ENCODE results near the gene CTNNA2.

CTNNA2 gene

DNA sequence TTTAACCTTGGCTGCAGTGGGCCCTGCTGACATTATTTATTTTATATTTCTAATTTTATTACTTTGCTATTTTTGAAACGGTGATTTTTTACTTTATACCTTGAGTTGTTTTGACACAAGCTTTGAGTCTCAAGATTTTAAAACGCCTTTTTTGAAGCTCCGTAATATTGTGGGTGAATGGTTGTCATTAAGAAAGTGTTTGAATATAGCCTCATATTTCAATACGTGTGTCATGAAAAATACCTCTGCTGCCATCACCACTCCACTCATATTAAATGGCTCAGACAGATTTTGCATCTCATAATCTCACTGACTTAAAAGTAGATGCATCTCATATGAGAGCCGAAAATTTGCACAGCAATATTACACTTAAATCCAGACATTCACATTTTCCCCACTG is 106.6 kb downstream of the CTNNA2 start:
- DNase-seq, result no peak

DNA sequence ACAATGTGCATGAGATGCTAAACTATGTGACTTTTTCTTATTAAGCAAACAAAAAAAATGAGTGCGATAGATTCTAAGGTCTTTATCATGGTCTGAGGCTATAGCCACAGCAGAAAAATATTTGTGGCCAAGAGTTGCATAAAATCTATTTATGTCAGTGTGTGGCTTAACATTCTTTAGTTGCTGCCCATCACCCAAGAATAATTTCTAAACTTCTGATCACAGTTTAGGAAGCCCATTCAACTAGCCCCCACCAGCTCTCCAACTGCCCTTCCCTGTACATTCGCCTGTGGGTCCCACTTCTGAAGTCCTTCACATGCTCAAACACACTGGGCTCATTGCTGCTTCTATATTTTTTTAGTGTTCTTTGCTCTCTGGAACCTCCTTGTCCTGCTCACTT is 107.1 kb downstream of the CTNNA2 start:
- DNase-seq, result no peak

DNA sequence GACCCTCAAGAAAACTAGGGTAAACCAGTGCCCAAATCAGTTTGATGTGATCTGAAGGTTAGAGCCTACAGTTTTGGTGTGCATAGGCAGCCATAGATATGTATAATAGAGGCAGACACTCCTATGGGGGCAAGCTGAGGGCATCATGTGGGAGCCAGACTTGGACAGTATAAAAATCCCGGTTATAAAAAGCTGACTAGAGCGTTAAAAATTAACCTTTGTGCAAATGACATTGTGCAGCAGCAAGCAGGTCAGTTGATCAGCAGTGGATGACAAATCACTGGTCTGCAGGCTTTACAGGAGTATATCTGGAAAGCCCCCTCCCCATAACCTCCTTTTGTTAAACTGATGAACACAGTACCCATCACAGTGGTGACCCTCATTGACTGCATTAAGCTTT is 107.8 kb downstream of the CTNNA2 start:
- peak in 1 of 2 experiments; percentile 13 for DNase-seq

DNA sequence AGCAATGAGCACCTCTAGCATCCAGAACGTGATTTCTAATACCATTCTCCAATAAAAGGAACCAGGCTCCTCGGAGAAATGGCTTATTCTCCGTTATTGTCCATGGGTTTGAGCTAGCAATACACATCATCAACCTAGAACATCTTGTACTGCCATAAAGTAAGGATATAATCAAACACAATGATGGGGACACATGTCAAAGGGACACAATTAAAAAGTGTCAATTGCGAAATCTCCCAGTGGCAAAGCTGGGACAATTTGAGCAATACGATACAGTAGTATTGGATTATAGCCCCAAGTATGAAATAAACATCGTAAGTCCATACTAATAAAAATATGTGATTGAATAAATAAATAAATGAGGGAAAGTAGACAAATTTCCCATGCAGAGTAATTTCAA is 108.4 kb downstream of the CTNNA2 start:
- no peak for DNase-seq

DNA sequence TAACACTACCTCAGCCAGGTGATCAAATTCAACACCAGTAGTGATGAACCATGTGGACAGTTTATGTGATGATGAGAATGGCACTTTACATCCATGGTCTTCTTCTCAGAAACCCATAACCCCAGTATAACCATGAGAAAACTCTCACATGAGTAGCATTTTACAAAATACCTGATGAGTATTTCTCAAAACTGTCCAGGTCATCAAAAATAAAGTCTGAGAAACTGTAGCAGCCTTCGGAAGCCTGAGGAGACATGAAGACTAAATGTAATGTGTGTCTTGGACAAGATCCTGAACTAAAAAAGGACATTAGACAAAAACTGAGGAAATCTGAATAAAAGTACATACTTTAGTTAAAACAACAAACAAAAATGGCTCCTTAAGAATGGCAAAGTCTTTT is 108.9 kb downstream of the CTNNA2 start:
- DNase-seq, result no peak

DNA sequence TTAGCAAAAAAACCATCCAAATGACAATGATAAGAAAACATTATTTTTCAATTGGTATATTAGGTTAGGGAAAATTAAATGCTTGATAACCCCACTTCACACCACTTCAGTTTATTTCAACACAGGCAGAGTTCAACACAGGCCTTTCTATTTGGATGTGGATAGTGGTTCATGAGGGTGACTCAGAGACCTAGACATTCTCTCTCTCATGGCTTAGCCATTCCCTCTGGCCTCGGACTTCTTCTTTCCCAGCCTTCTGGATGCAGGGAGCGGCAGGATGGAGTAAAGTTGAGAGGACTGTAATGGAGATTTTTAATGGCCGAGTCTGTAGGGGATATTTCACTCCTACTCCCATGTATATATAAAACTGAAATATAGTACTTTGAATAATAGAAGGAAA is 109.7 kb downstream of the CTNNA2 start:
- no peak for DNase-seq

DNA sequence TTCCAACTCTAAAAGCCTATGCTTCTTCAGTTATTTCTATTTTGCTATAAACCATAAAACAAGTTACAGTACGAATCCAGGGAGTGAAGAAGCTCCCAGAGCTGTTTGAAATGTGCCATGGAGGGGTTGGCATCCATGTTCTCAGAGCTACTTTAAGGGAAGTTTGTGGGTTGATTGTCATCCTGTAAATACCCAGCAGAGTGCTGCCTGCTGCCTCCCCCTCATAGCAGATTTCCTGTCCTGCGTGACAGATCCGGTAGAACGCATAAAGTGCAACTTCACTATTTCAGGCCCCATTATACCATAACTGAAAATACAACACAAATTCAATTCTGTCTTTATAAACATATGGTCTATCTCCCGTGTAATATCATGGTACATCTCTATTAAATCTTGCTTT is 114.4 kb downstream of the CTNNA2 start:
- no peak for DNase-seq

DNA sequence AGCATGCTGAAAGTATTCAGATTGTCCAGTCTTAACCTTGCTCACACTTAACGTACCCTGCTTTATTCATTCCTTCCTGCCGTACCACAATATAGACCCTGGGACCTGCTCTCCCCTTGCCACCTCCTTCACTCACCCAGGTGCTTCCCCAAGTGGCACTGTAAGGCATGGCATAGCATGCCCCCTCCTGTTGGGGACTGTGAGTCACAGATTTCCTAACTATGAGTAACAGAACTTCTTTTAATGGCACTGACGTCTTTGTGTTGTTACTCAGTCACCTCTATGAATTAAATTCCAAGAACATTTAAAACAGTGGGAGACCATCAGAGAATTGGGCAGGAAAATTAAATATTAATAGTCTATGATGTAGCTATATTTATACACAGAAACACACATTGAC is 117.2 kb downstream of the CTNNA2 start:
- DNase-seq, result no peak

DNA sequence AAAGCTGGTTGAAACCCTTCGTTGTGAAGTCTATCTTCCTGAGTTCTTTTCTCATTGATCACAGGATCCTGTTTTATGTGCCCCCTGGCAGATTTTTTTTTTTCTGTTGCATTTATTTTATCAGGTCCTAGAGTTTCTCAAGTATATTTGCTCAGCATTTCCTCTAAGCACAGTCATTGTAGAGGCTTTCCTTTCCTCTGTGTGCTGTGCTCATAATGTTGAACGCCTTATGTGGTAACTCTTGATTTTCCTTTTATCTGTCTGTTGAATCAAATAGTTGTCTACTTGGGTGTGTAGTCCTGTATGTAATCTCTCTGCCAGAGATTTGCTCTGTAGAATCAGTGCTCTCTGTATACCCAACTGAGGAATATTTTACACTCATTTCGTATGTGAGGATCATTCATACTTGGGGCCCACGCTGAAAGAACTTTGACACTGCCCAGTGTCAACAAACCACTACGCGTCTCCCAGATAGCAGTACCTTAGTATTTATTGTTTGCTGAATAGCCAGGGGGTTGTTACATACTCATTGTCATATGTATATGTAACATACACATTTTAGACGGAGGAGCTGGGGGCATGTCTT is 118.2 kb downstream of the CTNNA2 start:
- no peak for DNase-seq

DNA sequence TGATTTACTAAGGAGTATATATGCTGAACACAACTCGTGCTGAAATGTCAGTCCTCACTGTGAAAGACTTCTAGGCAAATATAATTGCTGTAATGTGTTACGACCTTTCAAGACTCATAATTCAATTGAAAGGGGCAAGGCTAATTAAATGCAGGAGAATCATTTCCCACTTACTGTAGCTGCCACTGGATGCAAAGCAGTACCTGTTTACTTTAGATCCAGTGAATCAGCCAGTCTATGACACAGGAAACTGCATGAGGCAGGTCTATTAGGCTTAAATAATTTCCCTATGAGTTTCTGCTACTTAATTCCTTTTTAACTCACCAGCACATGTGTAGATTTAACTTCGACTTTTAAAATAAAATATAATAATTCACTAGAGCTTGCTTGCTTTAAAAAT is 125.6 kb downstream of the CTNNA2 start:
- DNase-seq, result peak; percentile 91 to 94

DNA sequence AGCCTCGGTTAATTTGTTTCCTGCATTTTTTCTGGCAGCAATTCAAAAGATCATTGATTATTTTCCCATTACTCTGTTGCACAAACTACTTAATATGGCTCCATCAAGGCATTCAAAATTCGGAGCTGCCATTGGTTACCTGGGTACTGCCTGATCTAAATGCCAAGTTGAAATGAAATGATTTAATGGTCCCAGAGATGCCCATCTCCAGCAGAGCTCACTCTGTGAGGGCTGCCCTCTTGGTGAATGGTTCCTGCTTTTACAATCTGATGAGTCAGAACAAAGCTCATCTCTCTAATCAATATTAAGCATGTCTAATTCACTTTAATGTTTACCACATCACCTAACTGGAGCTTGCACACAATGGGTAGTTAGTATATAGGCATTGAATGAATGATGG is 126.1 kb downstream of the CTNNA2 start:
- no peak for DNase-seq

DNA sequence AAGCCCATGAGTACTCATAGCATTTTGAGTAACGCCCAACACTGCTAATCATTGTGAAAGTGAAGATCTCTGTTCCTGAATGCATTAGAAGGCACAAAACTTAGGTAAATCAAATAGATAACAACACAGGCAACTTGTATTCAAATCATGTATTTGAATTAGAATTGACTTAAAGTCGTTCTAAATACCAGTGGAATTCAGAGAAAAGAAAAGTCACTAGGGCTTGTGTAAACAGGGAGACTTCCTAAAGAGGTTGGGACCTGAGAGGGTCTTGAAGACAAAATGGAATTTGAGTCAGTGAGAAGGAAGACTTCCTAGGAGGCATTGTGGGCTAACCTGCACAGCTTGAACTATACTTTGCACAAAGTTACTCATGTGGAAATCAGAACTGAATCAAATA is 127.2 kb downstream of the CTNNA2 start:
- no peak for DNase-seq

DNA sequence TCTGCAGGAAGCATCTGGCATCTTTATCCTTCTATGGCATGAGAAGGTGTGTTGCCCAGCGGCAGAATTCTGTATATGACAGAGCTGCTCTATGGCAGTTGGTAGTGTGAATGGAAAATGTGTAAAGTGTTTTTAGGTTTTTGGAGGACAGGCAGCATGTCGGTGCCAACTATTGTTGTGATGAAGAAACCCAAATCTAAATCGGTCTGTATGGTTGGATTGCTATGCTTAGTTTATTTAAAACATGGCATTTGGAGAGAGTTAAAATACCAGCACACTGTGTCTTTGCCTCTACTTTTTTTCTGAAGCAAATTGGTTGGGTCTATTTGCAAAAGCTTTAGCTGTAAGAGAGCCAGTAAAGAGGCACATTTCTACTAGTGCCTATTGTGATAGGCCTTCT is 136.7 kb downstream of the CTNNA2 start:
- no peak for DNase-seq

DNA sequence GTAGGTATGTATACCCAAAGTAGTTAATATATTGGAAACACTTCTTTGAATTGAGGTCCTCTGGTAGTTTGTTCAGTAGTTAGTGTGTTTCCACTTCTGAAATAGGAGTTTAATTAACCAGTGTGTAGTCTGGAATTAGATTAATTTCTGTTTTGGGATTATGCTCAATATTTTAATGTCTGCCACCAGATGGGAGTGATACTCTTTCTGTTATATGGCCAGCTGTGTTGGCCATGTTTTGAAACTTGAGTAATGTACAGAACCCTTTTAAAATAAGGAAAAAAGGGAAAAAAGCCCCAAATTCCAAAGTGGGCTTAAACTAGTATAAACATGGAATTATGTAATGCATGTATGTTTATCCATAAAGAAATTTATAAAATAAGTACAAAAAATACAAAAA is 147.7 kb downstream of the CTNNA2 start:
- DNase-seq, result no peak

DNA sequence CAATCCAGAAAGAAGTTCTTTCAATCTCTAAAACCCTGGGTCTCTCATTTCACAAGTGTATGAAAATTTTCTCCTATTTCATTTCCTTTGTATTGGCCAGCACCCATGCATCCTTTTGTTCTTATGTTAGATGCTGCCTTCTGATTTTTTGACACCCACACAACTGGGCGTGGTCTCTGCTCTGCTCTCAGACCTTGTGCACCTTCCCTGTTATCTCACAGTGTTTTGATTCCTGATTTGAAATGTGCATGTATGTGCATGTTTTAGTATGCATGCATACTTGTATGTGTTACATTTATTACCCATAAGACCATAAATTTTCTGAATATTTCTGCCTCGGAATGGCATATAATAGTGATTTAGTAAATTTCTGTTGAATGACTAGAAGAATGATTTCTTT is 152.2 kb downstream of the CTNNA2 start:
- DNase-seq, result no peak

DNA sequence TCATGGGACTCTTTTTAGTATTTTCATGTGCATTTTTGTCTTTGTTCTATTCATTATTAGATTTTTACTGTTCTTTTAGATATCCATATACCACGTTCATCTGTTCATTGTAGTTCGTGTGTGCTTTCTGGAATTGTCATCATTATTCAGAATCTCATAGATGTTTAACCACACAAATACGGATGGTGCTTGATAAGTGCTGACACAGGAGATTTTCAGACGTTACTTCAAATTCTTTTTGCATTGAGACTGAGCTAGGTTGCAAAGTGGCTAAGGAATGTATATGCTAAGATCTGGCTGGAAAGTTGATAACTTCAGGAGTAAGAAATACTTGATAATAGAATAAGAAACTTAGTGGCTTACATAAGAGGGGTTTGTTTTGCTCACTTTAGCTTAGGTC is 153.6 kb downstream of the CTNNA2 start:
- no peak for DNase-seq

DNA sequence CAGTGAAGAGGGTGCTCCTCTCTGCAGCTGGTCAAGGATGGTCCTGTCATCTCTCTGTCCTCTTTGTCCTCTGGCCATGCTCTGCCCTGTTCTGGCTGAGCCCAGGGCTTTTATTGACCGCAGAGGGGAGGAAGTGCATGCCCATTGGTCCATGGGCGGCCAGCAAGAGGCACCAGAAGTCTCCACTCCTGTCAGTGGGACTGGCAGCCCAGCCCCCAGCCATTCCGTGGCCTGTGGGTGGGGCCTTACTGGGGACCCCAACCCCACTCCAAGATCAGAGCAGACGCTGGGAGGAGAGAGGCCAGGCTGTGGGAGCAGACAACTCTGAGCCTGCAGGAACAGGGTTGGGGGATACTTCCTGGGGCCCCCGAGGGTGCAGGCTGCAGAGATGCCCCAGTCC is 156.9 kb downstream of the CTNNA2 start:
- DNase-seq, result no peak

DNA sequence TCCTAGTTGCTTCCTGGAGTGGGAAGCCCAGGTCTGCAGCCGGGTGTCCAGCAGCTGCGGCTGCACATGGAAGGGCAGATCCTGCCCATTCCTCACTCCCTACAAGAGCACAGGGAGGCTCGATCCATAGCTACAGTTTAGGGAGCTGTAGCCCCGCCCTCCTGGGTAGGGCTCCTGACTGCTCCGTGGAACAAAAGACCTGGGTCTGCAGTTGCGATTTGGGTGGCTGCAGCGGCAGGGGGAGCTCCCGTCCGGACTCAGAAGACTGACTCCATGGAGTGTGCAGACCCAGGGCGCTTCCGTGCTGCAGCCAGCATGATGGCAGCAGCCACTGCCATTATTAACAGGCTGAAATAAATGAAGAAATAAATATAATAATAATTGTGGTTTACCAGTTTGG is 157.3 kb downstream of the CTNNA2 start:
- peak in 1 of 2 experiments; percentile 10 for DNase-seq

DNA sequence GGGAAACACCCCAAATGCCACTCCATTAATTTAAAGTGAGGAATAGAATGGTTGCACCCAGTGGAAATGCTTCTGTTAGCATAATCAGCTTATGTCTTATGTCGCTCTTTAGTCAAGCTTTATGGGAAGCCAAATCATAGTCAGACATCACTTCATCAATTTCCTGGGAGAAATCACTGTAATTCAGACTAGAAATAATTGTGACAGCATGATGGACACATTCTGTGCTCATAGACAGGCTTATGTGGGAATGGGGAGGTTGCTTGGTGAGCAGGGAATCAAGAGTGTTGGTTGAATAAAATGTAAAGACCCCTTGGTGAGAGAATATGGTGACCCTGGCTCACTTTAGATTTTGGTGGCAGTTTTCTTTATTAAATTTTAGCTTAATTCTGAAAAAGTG is 174.0 kb downstream of the CTNNA2 start:
- no peak for DNase-seq

DNA sequence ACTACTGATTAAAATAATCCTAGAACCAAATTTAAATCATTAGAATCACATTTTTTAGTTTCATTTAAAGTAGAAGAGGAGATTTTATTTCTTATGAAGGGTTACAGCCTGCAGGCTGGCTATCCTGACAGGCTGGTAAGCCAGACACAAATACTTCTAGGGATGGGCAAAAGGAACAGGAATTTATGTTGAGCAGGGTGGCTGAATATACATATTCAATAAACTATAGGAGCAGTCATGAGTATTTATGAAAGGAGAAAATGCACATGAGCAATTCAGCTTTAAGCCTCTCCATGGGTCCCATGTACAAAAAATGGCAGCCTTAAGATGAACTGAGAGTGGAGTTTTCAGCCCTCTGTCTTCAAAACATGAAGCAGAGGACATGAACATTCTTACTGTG is 182.4 kb downstream of the CTNNA2 start:
- no peak for DNase-seq

DNA sequence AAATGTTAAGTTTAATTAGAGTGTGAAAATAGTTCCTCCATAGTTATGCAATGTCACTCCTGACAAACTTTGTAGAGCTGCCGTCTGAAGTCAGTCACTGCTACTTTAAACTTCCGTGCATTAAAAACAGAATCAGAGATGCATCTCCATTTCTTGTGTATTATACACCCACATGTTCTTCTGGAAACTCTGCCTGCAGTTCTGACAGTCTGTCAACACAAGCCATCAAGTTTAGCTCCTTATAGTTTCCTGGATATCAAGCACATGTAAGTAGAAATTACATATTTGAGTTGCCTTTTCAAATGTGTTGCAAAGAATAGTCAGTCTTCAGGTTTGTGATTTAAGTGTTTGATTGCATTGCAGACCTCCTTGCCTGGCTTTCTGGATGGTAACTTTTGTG is 184.3 kb downstream of the CTNNA2 start:
- DNase-seq, result no peak

DNA sequence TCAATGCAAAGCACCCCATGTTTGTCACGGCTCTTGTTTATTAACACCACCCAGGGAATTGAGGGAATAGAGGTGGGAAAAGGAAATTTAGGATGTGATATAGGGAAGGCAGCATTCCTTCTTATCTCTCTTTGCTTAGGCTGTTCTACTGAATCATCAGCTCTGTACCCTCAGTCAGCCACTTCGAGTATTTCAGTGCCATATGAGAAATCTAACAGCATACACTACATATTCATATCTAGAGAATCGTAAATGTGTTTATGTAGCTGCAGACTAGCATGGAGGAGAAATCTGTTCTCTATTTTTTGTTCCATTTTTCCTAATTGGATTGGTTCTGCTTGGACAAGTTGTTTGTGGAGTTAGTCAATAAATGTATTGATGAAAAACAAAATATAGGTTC is 187.8 kb downstream of the CTNNA2 start:
- DNase-seq, result no peak

DNA sequence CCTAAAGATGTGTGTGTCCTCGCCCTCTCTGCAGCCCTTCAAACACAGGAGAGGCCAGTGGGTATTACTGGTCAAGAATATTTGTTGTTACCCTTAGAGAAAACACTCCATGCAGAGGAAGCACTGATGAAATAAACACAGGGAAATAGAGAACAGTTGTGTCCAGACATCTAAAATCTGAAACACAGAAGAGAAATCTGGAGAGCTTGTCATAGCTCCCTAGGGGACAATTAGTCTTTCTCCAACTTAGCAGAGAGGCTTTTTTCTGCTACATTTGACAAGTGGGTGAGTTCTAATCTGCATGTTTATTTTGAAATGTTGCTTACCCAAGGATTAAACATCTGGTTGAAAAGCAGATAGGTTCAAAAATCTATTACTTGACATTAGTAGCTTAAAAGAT is 190.1 kb downstream of the CTNNA2 start:
- DNase-seq, result peak in 1 of 2 experiments; percentile 11

DNA sequence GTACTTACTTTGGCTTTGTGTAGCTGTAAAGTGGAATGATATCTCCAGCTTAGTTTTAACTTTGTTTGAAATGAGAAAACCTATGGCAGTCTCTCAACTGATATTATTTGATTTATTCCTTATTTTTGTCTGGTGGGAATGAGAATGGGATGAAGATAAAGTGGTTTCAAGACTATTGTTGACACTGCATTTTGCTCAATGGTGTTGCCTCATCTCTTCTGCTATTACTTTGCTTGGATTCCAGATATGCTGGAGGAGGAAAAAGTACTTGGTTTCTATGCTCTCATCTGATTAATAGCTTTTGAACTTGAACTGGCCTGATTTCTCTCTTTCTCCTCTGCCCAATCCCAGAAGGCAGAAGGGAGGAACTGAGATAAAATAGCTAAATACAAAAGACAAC is 198.2 kb downstream of the CTNNA2 start:
- DNase-seq, result no peak

DNA sequence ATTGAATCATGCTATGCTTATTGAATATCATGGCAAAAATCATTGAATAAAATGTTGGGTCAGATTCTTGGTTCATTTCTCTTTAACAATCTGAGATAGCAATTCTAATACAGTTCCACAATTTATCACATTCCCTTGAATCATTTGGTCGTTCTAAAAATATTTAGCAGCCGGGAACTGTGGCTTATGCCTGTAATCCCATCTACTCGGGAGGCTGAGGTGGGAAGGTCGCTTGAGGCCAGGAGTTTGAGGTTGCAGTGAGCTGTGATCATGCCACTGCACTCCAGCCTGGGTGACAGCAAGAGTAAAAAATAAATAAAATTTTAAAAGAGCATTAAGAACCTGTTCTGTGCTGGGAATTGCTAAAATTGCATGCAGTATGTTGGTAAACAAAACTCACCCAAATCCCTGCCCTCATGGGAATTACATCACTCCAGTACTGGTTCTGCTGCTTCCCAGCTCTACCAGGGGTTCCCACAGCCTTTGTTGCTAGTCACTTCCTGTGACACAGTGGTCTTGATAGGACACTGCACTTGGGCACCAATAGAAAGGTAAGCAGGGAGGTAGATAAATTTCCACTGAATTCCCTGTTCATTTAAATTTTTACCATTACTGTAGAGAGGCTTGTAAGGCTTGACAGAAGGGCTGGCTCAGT is 200.4 kb downstream of the CTNNA2 start:
- no peak for DNase-seq

All from NCI-H526 (cell line).